ENCODE data around the gene R3HDM4.
"Not testable (repeated sequence)": the region's sequence is repeated elsewhere in the genome, so short reads cannot be mapped to it uniquely, and the experiment has no call there.

R3HDM4 gene

DNA sequence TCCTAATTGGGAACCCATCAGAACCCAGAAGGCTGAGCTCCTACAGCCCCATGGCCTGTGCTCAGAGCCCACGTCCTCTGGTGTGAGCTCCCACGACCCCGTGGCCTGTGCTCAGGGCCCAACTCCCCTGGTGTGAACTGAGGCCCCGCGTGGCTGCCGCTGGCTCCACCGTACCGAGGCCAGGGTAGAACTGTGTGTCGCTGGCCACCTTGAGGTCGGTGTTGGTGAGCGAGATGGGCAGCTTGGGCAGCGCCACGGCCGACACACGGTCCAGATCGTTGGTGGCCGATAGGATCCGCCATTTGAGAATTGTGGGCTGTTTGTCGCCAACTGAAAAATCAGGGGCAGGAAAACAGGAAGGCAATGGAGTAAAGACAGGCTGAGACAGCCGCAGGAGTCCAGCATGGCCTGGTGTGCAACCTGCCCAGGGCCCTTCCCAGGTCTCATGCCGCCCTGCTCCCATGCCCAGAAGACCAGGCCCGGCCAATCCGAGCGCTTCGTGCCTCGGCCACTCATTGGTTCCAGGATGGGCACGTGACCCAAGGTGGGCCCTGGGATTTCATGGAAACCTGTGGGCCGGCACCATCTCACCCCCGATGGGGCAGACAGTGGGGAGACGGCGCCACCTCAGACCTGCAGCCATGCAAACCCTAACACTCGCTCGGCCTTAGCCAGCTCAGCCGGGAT, 31.5 kb downstream of the R3HDM4 start:
- Histone ChIP-seq H3K4me1 (ENCODE audit: control insufficient read depth in 1 of 2, insufficient read depth in 2 of 2, low read length in 2 of 2) (no peaks in the 10 kb centered on the region), H3K9ac (ENCODE audit: low read depth in 1 of 2, low read length in 2 of 2) (no peak overlapping the region), H3K9me3 (ENCODE audit: control insufficient read depth in 1 of 2, low read length in 2 of 2) (no peaks in the 10 kb centered on the region), H3K27me3 (ENCODE audit: control insufficient read depth in 1 of 2, insufficient read depth in 2 of 2, low read length in 2 of 2) (no peaks in the 10 kb centered on the region), H3K27ac (ENCODE audit: low read depth, low read length) (no peak overlapping the region), H3K36me3 (ENCODE audit: control insufficient read depth in 1 of 2, insufficient read depth in 2 of 2, low read length in 2 of 2) (peaks cover 24 to 56% of the 10 kb centered on the region in 2 donors), H3K4me3 (ENCODE audit: low read depth in 1 of 2, low read length in 2 of 2) (no peak overlapping the region)

DNA sequence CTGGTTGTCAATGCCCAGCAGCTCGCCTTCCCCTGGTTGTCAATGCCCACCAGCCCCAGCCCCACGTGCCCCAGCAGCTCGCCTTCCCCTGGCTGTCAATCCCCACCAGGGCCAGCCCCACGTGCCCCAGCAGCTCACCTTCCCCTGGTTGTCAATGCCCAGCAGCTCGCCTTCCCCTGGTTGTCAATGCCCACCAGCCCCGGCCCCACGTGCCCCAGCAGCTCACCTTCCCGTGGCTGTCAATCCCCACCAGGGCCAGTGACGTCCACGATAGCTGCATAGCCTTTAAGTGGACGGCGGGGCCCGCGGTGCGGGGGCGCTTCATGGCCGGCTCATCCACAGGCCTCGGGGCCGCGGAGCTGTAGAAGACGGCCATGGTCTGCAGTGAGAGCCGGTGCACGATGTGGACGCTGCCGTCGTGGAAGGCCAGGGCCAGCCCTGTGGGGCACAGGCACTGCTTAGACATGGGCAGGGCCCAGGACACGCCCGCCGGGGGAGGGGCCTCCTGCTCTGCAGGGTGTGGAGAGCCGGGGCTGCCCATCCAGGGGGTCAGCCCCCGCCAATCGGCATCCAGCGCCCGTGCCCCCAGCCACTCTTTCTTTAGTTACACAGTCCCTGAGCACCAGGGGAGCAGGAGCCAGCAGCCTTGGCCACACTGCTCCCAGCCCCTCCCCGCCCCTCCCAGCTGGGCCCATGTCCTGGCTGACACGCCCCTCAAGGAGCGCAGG, 33.1 kb downstream of the R3HDM4 start:
- Histone ChIP-seq H3K36me3 (ENCODE audit: control insufficient read depth in 1 of 2, insufficient read depth in 2 of 2, low read length in 2 of 2) (peaks cover 20 to 48% of the 10 kb centered on the region in 2 donors), H3K4me3 (ENCODE audit: low read depth in 1 of 2, low read length in 2 of 2) (no peak overlapping the region), H3K9ac (ENCODE audit: low read depth in 1 of 2, low read length in 2 of 2) (no peak overlapping the region), H3K27ac (ENCODE audit: low read depth, low read length) (no peak overlapping the region), H3K4me1 (ENCODE audit: control insufficient read depth in 1 of 2, insufficient read depth in 2 of 2, low read length in 2 of 2) (no peaks in the 10 kb centered on the region), H3K27me3 (ENCODE audit: control insufficient read depth in 1 of 2, insufficient read depth in 2 of 2, low read length in 2 of 2) (no peaks in the 10 kb centered on the region), H3K9me3 (ENCODE audit: control insufficient read depth in 1 of 2, low read length in 2 of 2) (no peaks in the 10 kb centered on the region)

DNA sequence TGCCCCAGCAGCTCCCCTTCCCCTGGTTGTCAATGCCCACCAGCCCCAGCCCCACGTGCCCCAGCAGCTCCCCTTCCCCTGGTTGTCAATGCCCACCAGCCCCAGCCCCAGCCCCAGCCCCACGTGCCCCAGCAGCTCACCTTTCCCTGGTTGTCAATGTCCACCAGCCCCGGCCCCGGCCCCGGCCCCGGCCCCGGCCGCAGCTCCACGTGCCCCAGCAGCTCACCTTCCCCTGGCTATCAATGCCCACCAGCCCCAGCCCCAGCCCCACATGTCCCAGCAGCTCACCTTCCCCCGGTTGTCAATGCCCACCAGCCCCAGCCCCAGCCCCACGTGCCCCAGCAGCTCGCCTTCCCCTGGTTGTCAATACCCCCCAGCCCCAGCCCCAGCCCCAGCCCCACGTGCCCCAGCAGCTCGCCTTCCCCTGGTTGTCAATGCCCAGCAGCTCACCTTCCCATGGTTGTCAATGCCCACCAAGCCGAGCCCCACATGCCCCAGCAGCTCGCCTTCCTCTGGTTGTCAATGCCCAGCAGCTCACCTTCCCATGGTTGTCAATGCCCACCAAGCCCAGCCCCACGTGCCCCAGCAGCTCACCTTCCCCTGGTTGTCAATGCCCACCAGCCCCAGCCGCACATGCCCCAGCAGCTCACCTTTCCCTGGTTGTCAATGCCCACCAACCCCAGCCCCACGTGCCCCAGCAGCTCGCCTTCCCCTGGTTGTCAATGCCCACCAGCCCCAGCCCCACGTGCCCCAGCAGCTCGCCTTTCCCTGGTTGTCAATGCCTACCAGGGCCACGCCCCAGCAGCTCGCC, 34.1 kb downstream of the R3HDM4 start:
- H3K9me3 ChIP-seq (ENCODE audit: control insufficient read depth in 1 of 2, low read length in 2 of 2); H3K4me3 ChIP-seq (ENCODE audit: low read depth in 1 of 2, low read length in 2 of 2); H3K4me1 ChIP-seq (ENCODE audit: control insufficient read depth in 1 of 2, insufficient read depth in 2 of 2, low read length in 2 of 2); H3K27ac ChIP-seq (ENCODE audit: low read depth, low read length); H3K9ac ChIP-seq (ENCODE audit: low read depth in 1 of 2, low read length in 2 of 2); H3K27me3 ChIP-seq (ENCODE audit: control insufficient read depth in 1 of 2, insufficient read depth in 2 of 2, low read length in 2 of 2): not testable (repeated sequence)
- peaks cover 20 to 52% of the 10 kb centered on the region in 2 donors for H3K36me3 ChIP-seq (ENCODE audit: control insufficient read depth in 1 of 2, insufficient read depth in 2 of 2, low read length in 2 of 2)

DNA sequence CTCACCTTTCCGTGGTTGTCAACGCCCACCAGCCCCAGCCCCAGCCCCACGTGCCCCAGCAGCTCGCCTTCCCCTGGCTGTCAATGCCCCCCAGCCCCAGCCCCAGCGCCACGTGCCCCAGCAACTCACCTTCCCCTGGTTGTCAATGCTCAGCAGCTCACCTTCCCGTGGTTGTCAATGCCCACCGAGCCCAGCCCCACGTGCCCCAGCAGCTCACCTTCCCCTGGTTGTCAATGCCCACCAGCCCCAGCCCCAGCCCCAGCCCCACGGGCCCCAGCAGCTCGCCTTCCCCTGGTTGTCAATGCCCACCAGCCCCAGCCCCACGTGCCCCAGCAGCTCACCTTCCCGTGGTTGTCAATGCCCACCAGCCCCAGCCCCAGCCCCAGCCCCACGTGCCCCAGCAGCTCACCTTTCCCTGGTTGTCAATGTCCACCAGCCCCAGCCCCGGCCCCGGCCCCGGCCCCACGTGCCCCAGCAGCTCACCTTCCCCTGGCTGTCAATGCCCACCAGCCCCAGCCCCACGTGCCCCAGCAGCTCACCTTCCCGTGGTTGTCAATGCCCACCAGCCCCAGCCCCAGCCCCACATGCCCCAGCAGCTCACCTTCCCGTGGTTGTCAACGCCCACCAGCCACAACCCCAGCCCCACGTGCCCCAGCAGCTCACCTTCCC, 34.9 kb downstream of the R3HDM4 start:
- H3K27me3 ChIP-seq (ENCODE audit: control insufficient read depth in 1 of 2, insufficient read depth in 2 of 2, low read length in 2 of 2); H3K4me1 ChIP-seq (ENCODE audit: control insufficient read depth in 1 of 2, insufficient read depth in 2 of 2, low read length in 2 of 2); H3K9ac ChIP-seq (ENCODE audit: low read depth in 1 of 2, low read length in 2 of 2); H3K27ac ChIP-seq (ENCODE audit: low read depth, low read length); H3K9me3 ChIP-seq (ENCODE audit: control insufficient read depth in 1 of 2, low read length in 2 of 2); H3K4me3 ChIP-seq (ENCODE audit: low read depth in 1 of 2, low read length in 2 of 2): not testable (repeated sequence)
- peaks cover 20 to 52% of the 10 kb centered on the region in 2 donors for H3K36me3 ChIP-seq (ENCODE audit: control insufficient read depth in 1 of 2, insufficient read depth in 2 of 2, low read length in 2 of 2)

DNA sequence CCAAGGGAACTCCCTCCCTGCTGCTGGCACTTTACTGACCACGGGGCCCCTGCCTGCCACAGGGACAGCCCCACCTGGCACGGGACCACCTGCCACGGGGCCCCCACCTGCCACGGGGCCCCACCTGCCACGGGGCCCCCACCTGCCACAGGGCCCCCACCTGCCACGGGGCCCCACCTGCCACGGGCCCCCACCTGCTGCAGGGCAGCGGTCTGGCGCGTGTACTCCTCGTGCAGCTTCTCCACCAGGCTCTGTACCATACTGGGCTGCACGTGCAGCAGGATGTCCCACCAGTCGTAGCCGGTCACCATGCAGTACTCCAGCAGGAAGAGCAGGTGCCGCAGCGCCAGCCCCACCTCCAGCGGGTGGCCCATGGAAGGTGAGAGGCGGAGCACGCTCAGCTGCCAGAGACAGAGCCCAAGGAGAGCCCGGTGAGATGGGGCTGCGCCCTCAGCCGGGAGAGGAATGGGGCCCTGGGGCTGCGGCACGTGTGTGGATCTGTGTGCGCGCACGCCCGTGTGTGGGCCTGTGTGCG, 36.2 kb downstream of the R3HDM4 start:
- Histone ChIP-seq H3K27me3 (ENCODE audit: control insufficient read depth in 1 of 2, insufficient read depth in 2 of 2, low read length in 2 of 2) (no peaks in the 10 kb centered on the region), H3K36me3 (ENCODE audit: control insufficient read depth in 1 of 2, insufficient read depth in 2 of 2, low read length in 2 of 2) (peaks cover 10 to 41% of the 10 kb centered on the region in 2 donors), H3K4me1 (ENCODE audit: control insufficient read depth in 1 of 2, insufficient read depth in 2 of 2, low read length in 2 of 2) (no peaks in the 10 kb centered on the region), H3K9ac (ENCODE audit: low read depth in 1 of 2, low read length in 2 of 2) (no peak overlapping the region), H3K27ac (ENCODE audit: low read depth, low read length) (no peak overlapping the region), H3K9me3 (ENCODE audit: control insufficient read depth in 1 of 2, low read length in 2 of 2) (no peaks in the 10 kb centered on the region), H3K4me3 (ENCODE audit: low read depth in 1 of 2, low read length in 2 of 2) (no peak overlapping the region)

DNA sequence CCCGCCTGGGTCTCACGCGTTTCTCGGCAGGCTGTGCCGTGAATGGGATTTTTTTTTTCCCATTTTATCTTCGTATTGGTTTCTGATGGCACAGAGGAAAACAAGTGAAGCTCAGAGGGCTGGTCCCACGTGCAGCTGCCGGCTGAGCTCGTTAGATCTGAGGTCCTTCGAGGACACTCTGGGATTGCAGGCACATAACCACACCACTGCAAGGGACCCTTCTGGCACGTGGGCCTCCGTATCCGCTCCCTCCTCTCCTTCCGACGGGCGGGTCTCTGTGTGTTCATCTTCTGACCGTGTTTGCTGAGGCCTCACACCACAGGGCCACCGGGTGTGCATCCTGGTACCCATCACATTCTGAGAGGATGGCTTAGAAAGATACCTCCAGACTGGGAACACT, 36.9 kb downstream of the R3HDM4 start:
- Histone ChIP-seq H3K4me1 (ENCODE audit: control insufficient read depth in 1 of 2, insufficient read depth in 2 of 2, low read length in 2 of 2) (no peaks in the 10 kb centered on the region), H3K27me3 (ENCODE audit: control insufficient read depth in 1 of 2, insufficient read depth in 2 of 2, low read length in 2 of 2) (no peaks in the 10 kb centered on the region), H3K4me3 (ENCODE audit: low read depth in 1 of 2, low read length in 2 of 2) (no peak overlapping the region), H3K9me3 (ENCODE audit: control insufficient read depth in 1 of 2, low read length in 2 of 2) (no peaks in the 10 kb centered on the region), H3K36me3 (ENCODE audit: control insufficient read depth in 1 of 2, insufficient read depth in 2 of 2, low read length in 2 of 2) (peaks cover 3 to 38% of the 10 kb centered on the region in 2 donors), H3K9ac (ENCODE audit: low read depth in 1 of 2, low read length in 2 of 2) (no peak overlapping the region), H3K27ac (ENCODE audit: low read depth, low read length) (no peak overlapping the region)

DNA sequence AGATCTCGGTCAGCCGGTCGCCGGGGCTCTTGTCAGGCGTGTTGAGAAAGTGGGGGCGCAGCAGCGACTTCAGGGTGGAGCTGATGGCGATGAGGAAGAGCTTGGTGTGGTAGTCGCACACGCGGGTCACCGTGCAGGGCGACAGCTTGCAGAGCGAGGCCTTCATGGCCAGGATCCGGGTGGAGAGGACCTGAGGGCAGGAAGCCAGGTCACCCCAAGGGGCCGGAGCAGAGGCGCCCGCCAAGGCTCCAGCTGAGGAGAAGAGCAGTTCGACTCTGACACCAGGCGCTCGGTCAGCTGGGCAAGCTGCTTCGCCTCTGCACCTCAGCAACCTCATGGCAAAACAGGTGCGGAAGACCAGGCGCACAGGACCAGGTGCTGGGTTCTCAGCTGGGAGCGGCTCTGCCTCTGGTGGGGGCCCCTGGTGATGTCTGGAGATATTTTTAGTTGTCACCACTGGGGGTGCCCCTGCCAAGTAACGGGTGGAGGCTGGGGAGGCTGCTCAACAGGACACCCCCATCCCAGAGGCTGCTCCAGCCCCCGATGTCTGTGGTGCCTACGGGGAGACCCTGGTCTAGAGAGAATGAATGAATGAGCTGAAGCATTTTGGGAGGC, 37.6 kb downstream of the R3HDM4 start:
- Histone ChIP-seq H3K36me3 (ENCODE audit: control insufficient read depth in 1 of 2, insufficient read depth in 2 of 2, low read length in 2 of 2) (peaks cover 0 to 42% of the 10 kb centered on the region in 2 donors), H3K27ac (ENCODE audit: low read depth, low read length) (no peak overlapping the region), H3K4me3 (ENCODE audit: low read depth in 1 of 2, low read length in 2 of 2) (no peak overlapping the region), H3K9ac (ENCODE audit: low read depth in 1 of 2, low read length in 2 of 2) (no peak overlapping the region), H3K4me1 (ENCODE audit: control insufficient read depth in 1 of 2, insufficient read depth in 2 of 2, low read length in 2 of 2) (no peaks in the 10 kb centered on the region), H3K27me3 (ENCODE audit: control insufficient read depth in 1 of 2, insufficient read depth in 2 of 2, low read length in 2 of 2) (no peaks in the 10 kb centered on the region), H3K9me3 (ENCODE audit: control insufficient read depth in 1 of 2, low read length in 2 of 2) (no peaks in the 10 kb centered on the region)

DNA sequence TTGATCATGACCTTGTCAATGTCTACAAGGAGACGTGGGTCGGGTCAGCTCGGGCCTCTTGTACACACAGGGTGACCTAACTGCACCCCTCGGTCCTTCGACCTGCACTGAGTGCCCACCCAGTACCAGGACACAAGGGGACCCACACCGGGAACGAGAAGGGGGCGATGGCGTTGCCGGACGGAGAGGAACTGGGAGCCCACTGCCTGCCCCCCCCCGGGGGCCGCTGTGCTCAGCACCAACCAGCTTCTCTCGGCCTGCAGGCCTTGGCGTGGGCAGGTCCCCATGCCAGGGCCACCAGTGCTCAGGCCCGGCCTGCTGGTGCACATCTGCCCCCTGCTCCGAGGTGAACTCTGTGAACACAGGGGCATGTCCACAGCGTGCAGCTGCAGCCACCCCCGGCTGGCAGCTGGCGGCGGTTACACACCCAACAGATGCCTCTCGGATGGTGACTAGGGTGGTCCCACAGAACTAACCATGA, 39.4 kb downstream of the R3HDM4 start:
- Histone ChIP-seq H3K9ac (ENCODE audit: low read depth in 1 of 2, low read length in 2 of 2) (no peak overlapping the region), H3K36me3 (ENCODE audit: control insufficient read depth in 1 of 2, insufficient read depth in 2 of 2, low read length in 2 of 2) (peaks cover 11 to 44% of the 10 kb centered on the region in 2 donors), H3K27ac (ENCODE audit: low read depth, low read length) (no peak overlapping the region)

DNA sequence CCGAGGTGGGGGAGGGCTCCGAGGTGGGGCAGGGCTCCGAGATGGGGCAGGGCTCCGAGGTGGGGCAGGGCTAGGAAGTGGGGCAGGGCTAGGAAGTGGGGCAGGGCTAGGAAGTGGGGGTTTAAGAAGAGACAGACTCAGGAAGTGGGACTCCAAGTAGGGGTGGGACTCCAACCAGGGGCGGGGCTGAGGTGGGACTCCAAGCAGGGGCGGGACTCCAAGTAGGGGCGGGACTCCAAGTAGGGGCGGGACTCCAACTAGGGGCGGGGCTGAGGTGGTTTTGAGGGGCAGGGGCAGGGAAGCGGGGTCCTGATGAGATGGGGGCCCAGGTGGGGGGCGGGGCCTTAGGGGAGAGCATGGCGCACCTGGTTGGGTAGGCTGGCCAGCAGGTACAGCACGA, 39.9 kb downstream of the R3HDM4 start:
- no peak overlapping the region for H3K4me3 ChIP-seq (ENCODE audit: low read depth in 1 of 2, low read length in 2 of 2)
- peaks cover 0 to 4% of the 10 kb centered on the region in 2 donors for H3K4me1 ChIP-seq (ENCODE audit: control insufficient read depth in 1 of 2, insufficient read depth in 2 of 2, low read length in 2 of 2)
- H3K36me3 ChIP-seq (ENCODE audit: control insufficient read depth in 1 of 2, insufficient read depth in 2 of 2, low read length in 2 of 2) = peaks cover 13 to 49% of the 10 kb centered on the region in 2 donors
- H3K27ac ChIP-seq (ENCODE audit: low read depth, low read length) = no peak overlapping the region
- H3K9ac ChIP-seq (ENCODE audit: low read depth in 1 of 2, low read length in 2 of 2) = no peak overlapping the region
- H3K9me3 ChIP-seq (ENCODE audit: control insufficient read depth in 1 of 2, low read length in 2 of 2) = no peaks in the 10 kb centered on the region
- H3K27me3 ChIP-seq (ENCODE audit: control insufficient read depth in 1 of 2, insufficient read depth in 2 of 2, low read length in 2 of 2) = no peaks in the 10 kb centered on the region

More for the DNA sequence above, 39.4 kb downstream of the R3HDM4 start:
- Histone ChIP-seq H3K4me3 (ENCODE audit: low read depth in 1 of 2, low read length in 2 of 2) (no peak overlapping the region), H3K27me3 (ENCODE audit: control insufficient read depth in 1 of 2, insufficient read depth in 2 of 2, low read length in 2 of 2) (no peaks in the 10 kb centered on the region), H3K9me3 (ENCODE audit: control insufficient read depth in 1 of 2, low read length in 2 of 2) (no peaks in the 10 kb centered on the region), H3K4me1 (ENCODE audit: control insufficient read depth in 1 of 2, insufficient read depth in 2 of 2, low read length in 2 of 2) (peaks cover 0 to 4% of the 10 kb centered on the region in 2 donors)

Data from duodenal mucosa (tissue), 2 donors.